Stimulated activated naive CD8-positive, alpha-beta T cell treated with anti-CD3 and anti-CD28 coated beads, Interleukin-15, Interleukin-2, amounts not matched to agents 100 U/mL and 50 U/mL, for 24 hours (primary cell): ENCODE data around the gene GRID1.

ENCODE experiments used
- ATAC-seq: fragments of 150-1000 bp; cut with Tn5 transposase; one replicate; pipeline ENCODE4 v1.10.0; 2021
- DNase-seq: peaks from one replicate; pipeline ENCODE4 v3.0.0; 2021

Gene GRID1

GRCh38 chr10:86337121-86337601 lies 29.4 kb downstream of the GRID1 start:
- DNase-seq (no peak), ATAC-seq (no peak)

- DNase-seq, result no peak
- ATAC-seq, result no peak
These were observed 30.3 kb downstream of the GRID1 start for GRCh38 chr10:86336341-86336740.

GRCh38 chr10:86335831-86336230 lies 30.8 kb downstream of the GRID1 start:
- DNase-seq, result no peak
- ATAC-seq, result no peak

GRCh38 chr10:86335257-86335656 lies 31.3 kb downstream of the GRID1 start:
- ATAC-seq (no peak), DNase-seq (no peak)

GRCh38 chr10:86334488-86335085 lies 32.0 kb downstream of the GRID1 start:
- no peak for ATAC-seq
- no peak for DNase-seq

GRCh38 chr10:86333826-86334487 lies 32.6 kb downstream of the GRID1 start:
- DNase-seq, result no peak
- ATAC-seq, result no peak

- ATAC-seq (no peak), DNase-seq (no peak)
These were observed 34.7 kb downstream of the GRID1 start for GRCh38 chr10:86331861-86332260.

GRCh38 chr10:86330778-86331763 lies 35.5 kb downstream of the GRID1 start:
- DNase-seq (no peak), ATAC-seq (no peak)

- ATAC-seq (no peak), DNase-seq (no peak)
These were observed 36.5 kb downstream of the GRID1 start for GRCh38 chr10:86329896-86330680.

GRCh38 chr10:86329093-86329710 lies 37.4 kb downstream of the GRID1 start:
- ATAC-seq, result no peak
- no peak for DNase-seq

- no peak for DNase-seq
- ATAC-seq, result no peak
These were observed 38.5 kb downstream of the GRID1 start for GRCh38 chr10:86327954-86328725.

GRCh38 chr10:86325158-86325557 lies 41.4 kb downstream of the GRID1 start:
- DNase-seq (no peak), ATAC-seq (no peak)

- DNase-seq (no peak), ATAC-seq (no peak)
These were observed 45.0 kb downstream of the GRID1 start for GRCh38 chr10:86321568-86321967.

GRCh38 chr10:86319676-86320075 lies 46.9 kb downstream of the GRID1 start:
- DNase-seq (no peak), ATAC-seq (no peak)

GRCh38 chr10:86317949-86318725 lies 48.5 kb downstream of the GRID1 start:
- DNase-seq (no peak), ATAC-seq (no peak)

- DNase-seq (no peak), ATAC-seq (no peak)
These were observed 49.6 kb downstream of the GRID1 start for GRCh38 chr10:86316990-86317389.

- no peak for DNase-seq
- no peak for ATAC-seq
These were observed 50.2 kb downstream of the GRID1 start for GRCh38 chr10:86316274-86316835.

- DNase-seq (no peak), ATAC-seq (no peak)
These were observed 51.0 kb downstream of the GRID1 start for GRCh38 chr10:86315549-86315942.
